ENCODE measurements around the gene PTGES. TPM values are rescaled to one million over a fixed set of nuclear protein-coding genes. Genes with fewer than 3 reads are reported as not detected.

PTGES gene
- total RNA-seq, 2 experiments from 2014 or later, result 0.25 to 0.38 TPM

DNA sequence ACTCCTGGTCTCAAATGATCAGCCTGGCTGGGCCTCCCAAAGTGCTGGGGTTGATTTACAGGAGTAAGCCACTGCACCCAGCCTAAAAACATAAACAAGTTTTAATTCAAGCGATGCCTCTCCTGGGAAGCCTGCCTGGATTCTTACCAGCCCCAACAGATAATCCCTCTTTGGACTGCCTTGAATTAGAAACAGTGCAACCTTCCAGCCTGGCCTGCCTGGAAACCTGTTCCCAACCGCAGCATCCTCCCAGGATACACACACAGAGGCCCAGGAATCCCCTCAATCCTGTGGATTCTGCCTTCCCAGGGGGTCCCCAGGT is 19.2 kb downstream of the PTGES start:
- CTCF ChIA-PET, result no interaction called here
- H3K9me3 ChIP-seq (ENCODE audit: control insufficient read depth in 1 of 2, insufficient read depth in 1 of 2, low read length in 2 of 2), result no peaks in the 10 kb centered on the region
- no peaks in the 10 kb centered on the region for H3K36me3 ChIP-seq (ENCODE audit: insufficient read depth, low read length)
- H3K4me1 ChIP-seq (ENCODE audit: insufficient read depth, low read length), result peaks cover 15% of the 10 kb centered on the region
- H3K27ac Mint-ChIP-seq, result no peak overlapping the region
- POLR2A ChIA-PET, result no interaction called here
- DNase-seq (no peak), ATAC-seq (ENCODE audit: poor library complexity) (no peak)
- H3K27me3 ChIP-seq (ENCODE audit: control insufficient read depth in 1 of 2, insufficient read depth in 2 of 2, low read length in 2 of 2), result peaks cover 0 to 4% of the 10 kb centered on the region in 2 experiments
- H3K27me3 Mint-ChIP-seq, result peaks cover 7% of the 10 kb centered on the region
- no peak for TF ChIP-seq CTCF (IDR thresholded peaks at IDR 0.05)
- intact Hi-C loops (cut with DNase I, micrococcal nuclease), result no loop called here
- no peaks in the 10 kb centered on the region for H3K4me1 Mint-ChIP-seq (ENCODE audit: low read depth)
- no peaks in the 10 kb centered on the region for H3K36me3 Mint-ChIP-seq (ENCODE audit: low read depth)
- H3K27ac ChIP-seq (ENCODE audit: low read depth in 1 of 2, low read length in 2 of 2), result no peak overlapping the region
- H3K9me3 Mint-ChIP-seq, result no peaks in the 10 kb centered on the region
- no peak overlapping the region for H3K4me3 Mint-ChIP-seq
- no peak overlapping the region for H3K4me3 ChIP-seq (ENCODE audit: low read length)

DNA sequence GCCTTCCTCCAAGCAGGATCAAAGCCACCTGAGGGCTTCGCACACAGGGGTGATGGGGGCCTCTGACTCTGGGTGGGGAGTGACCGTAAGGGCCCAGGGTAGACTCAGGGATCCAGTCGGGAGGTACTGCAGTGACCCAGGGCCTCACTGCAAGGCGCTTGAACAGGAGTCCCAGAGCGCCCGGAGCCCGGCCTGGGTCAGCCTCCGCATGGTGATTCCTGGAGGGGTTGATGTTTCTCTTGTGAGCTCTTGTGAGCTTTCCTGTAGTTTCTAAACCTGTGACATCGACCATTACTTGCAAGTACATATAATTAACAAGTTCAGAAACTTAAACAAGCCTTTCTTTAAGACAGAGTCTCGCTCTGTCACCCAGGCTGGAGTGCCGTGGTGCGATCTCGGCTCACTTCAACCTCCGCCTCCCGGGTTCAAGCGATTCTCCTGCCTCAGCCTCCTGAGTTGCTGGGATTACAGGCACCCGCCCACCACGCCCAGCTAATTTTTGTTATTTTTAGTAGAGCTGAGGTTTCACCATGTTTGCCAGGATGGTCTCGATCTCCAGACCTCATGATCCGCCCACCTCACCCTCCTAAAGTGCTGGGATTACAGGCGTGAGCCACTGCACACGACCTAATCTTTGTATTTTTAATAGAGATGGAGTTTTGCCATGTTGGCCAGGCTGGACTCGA is 19.8 kb downstream of the PTGES start:
- TF ChIP-seq CTCF (IDR thresholded peaks at IDR 0.05), result no peak
- DNase-seq (no peak), ATAC-seq (ENCODE audit: poor library complexity) (no peak)
- no peak overlapping the region for H3K27ac Mint-ChIP-seq
- no peaks in the 10 kb centered on the region for H3K4me1 Mint-ChIP-seq (ENCODE audit: low read depth)
- no peaks in the 10 kb centered on the region for H3K36me3 Mint-ChIP-seq (ENCODE audit: low read depth)
- H3K27me3 Mint-ChIP-seq, result peaks cover 7% of the 10 kb centered on the region
- Histone ChIP-seq H3K4me3 (ENCODE audit: low read length) (no peak overlapping the region), H3K4me1 (ENCODE audit: insufficient read depth, low read length) (peaks cover 10% of the 10 kb centered on the region), H3K27ac (ENCODE audit: low read depth in 1 of 2, low read length in 2 of 2) (no peak overlapping the region), H3K27me3 (ENCODE audit: control insufficient read depth in 1 of 2, insufficient read depth in 2 of 2, low read length in 2 of 2) (peaks cover 0 to 4% of the 10 kb centered on the region in 2 experiments), H3K9me3 (ENCODE audit: control insufficient read depth in 1 of 2, insufficient read depth in 1 of 2, low read length in 2 of 2) (no peaks in the 10 kb centered on the region), H3K36me3 (ENCODE audit: insufficient read depth, low read length) (no peaks in the 10 kb centered on the region)
- ChIA-PET POLR2A (no interaction called here), CTCF (no interaction called here)
- no peak overlapping the region for H3K4me3 Mint-ChIP-seq
- intact Hi-C loops (cut with DNase I, micrococcal nuclease), result no loop called here
- H3K9me3 Mint-ChIP-seq, result no peaks in the 10 kb centered on the region

DNA sequence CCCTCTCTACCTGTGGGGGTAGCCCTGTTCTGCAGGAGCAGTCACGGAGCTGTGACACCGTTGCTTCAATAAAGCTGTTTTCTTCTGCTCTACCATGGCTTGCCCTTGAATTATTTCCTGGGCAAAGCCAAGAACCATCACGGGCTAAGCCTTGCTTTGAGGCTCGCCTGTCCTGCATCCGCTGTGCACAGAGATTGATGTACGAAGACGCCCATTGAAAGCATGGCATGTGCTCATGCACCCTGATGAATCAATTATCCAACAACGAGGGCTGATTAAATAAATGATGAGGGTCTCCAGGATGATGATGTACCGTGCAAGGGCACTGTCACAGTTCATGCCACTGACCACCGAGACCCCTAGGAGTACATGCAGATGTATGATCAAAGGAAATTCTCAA is 20.7 kb downstream of the PTGES start:
- ChIA-PET CTCF (no interaction called here), POLR2A (no interaction called here)
- H3K36me3 ChIP-seq (ENCODE audit: insufficient read depth, low read length), result no peaks in the 10 kb centered on the region
- no peaks in the 10 kb centered on the region for H3K9me3 ChIP-seq (ENCODE audit: control insufficient read depth in 1 of 2, insufficient read depth in 1 of 2, low read length in 2 of 2)
- no peak for ATAC-seq (ENCODE audit: poor library complexity)
- Mint-ChIP-seq H3K27ac (no peak overlapping the region), H3K4me3 (no peak overlapping the region), H3K36me3 (ENCODE audit: low read depth) (no peaks in the 10 kb centered on the region), H3K4me1 (ENCODE audit: low read depth) (no peaks in the 10 kb centered on the region), H3K9me3 (no peaks in the 10 kb centered on the region), H3K27me3 (peaks cover 3% of the 10 kb centered on the region)
- H3K27me3 ChIP-seq (ENCODE audit: control insufficient read depth in 1 of 2, insufficient read depth in 2 of 2, low read length in 2 of 2), result peaks cover 0 to 4% of the 10 kb centered on the region in 2 experiments
- no peak overlapping the region for H3K4me3 ChIP-seq (ENCODE audit: low read length)
- H3K27ac ChIP-seq (ENCODE audit: low read depth in 1 of 2, low read length in 2 of 2), result no peak overlapping the region
- TF ChIP-seq CTCF (IDR thresholded peaks at IDR 0.05), result no peak
- intact Hi-C loops (cut with DNase I, micrococcal nuclease), result no loop called here
- DNase-seq, result no peak
- peaks cover 2% of the 10 kb centered on the region for H3K4me1 ChIP-seq (ENCODE audit: insufficient read depth, low read length)

Measured in CD4-positive, alpha-beta T cell (primary cell).